Stimulated activated naive CD8-positive, alpha-beta T cell treated with anti-CD3 and anti-CD28 coated beads, Interleukin-15, amount 100 ng/mL, for 72 hours (primary cell): ENCODE measurements around the gene MSANTD1.
A peak's percentile ranks its signal among the peaks of the same experiment; 100 is the strongest.

Source experiments
- ATAC-seq: fragments of 150-1000 bp; cut with Tn5 transposase; 2 replicates; pipeline ENCODE4 v1.10.0; 2021; ENCODE audit warnings: mild to moderate bottlenecking, moderate library complexity
- DNase-seq, 2 donors: peaks; one replicate each; pipeline ENCODE4 v3.0.0; 2021 to 2022
- H3K27ac Mint-ChIP-seq, 2 donors: one replicate each; pipeline ENCODE4 v1.8.0; 2022; ENCODE audit warnings: mild to moderate bottlenecking in 2 of 2, mixed read lengths in 2 of 2, moderate library complexity in 2 of 2
- H3K27me3 Mint-ChIP-seq: one replicate; pipeline ENCODE4 v1.8.0; 2022; ENCODE audit warnings: mixed read lengths
- H3K4me1 Mint-ChIP-seq: one replicate; pipeline ENCODE4 v1.8.0; 2022; ENCODE audit warnings: mild to moderate bottlenecking, mixed read lengths
- H3K4me3 Mint-ChIP-seq, 2 donors: one replicate each; pipeline ENCODE4 v1.8.0; 2022; ENCODE audit warnings: mild to moderate bottlenecking in 2 of 2, mixed read lengths in 2 of 2, moderate library complexity in 1 of 2
- H3K9me3 Mint-ChIP-seq, 2 donors: one replicate each; pipeline ENCODE4 v1.8.0; 2022; ENCODE audit warnings: mixed read lengths in 2 of 2

The MSANTD1 gene

DNA sequence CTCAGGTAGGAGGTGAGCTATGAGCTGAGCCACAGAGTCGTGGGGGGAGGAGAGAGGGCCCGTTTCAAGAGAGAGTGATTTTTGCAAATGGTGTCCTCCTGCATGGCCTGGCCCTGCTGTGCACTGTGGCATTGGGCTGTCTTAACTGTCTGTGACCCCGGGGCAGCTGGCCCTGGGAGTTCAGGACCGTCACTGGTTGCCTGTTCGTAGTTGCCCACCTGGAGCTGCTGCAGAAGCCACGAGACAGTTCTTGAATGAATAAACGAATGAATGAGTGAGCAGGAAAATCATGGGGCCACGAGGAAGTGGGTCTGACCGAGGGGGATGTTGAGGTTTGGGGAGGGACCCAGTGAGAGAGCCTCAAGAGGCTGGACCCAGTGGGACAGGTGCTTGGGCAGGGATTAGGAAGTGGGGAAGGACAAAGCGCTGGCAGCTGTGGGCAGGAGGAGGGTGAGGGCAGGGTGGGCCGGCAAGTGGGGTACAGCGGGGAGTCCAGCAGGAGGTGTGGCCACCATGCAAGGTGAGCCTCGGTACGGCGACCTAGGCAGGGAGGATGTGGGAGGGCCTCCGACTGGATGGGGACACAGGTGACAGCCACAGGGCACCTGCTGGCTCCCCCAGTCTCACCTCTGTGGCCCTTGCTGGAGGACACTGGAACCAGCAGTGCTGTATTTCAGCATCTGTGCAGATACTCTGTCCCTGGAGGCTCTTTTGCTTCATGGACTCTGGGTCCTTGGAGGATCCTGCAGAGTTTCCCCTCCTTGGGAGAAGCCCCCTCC, 54.0 kb downstream of the MSANTD1 start:
- Mint-ChIP-seq H3K27ac (peak overlapping the region; percentile 81 to 95), H3K4me1 (peaks cover 84% of the 10 kb centered on the region), H3K9me3 (peaks cover 6% of the 10 kb centered on the region in 2 donors), H3K4me3 (peak overlapping the region; percentile 82 to 91), H3K27me3 (peaks cover 58% of the 10 kb centered on the region)
- no peak for DNase-seq
- ATAC-seq, result peak; percentile 33

DNA sequence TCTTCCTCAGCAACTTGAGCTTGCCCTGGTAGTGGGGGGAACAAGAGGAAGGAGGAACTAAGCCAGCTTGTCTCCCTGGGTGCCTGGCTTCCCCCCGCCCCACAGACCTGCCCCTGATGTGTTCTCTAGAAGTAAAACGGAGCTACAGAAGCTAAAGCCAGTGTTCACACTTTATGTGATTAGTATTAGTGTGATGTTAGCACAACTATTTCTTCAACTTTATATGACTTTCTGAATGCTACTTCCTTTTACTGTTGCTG, 54.5 kb downstream of the MSANTD1 start:
- Mint-ChIP-seq H3K27me3 (peaks cover 58% of the 10 kb centered on the region), H3K4me3 (peak overlapping the region in 1 of 2 donors; percentile 91), H3K4me1 (peaks cover 89% of the 10 kb centered on the region)

DNA sequence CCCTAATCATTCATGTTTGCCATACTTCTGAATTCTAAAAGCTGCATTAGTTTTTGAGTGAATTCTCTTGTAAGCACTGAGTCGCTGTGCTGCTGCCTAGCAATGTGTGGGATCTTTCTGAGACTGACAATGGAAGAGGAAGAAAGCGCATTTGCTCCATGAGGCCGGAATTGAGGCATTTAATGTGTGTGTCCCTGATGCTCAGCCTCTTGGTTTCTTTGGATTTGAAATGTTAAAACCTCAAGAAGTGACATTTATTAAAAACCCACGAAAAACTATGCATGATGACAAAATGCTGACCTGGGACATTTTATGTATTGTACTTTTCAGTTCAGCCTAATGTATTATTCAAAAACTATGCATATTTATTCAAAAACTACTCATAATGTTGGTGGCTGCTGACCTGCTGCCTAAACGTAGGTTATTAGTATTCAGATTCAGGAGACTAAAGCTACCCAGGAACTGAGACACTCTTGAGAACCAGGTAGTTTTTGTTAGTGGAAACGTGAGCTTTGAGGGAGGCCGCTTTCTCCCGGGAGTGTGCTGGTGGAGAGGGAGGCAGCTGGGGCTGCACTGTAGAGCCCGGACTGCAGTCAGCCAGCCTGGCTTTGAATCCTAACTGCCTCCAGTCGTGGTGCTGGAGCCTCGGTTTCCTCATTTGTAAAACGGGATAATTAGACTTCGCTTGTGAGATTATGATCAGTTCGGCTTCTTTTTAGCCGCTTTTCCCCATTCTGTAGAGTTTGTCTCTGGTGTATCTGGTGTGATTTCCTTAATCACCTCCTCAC, 55.2 kb downstream of the MSANTD1 start:
- no peaks in the 10 kb centered on the region for H3K9me3 Mint-ChIP-seq
- peaks cover 58% of the 10 kb centered on the region for H3K27me3 Mint-ChIP-seq
- ATAC-seq (no peak), DNase-seq (no peak)
- no peak overlapping the region for H3K27ac Mint-ChIP-seq
- peaks cover 91% of the 10 kb centered on the region for H3K4me1 Mint-ChIP-seq
- H3K4me3 Mint-ChIP-seq, result no peak overlapping the region

More for the DNA sequence above, 54.5 kb downstream of the MSANTD1 start:
- DNase-seq (no peak), ATAC-seq (no peak)
- no peak overlapping the region for H3K27ac Mint-ChIP-seq
- H3K9me3 Mint-ChIP-seq, result peaks cover under 1% of the 10 kb centered on the region in 2 donors

DNA sequence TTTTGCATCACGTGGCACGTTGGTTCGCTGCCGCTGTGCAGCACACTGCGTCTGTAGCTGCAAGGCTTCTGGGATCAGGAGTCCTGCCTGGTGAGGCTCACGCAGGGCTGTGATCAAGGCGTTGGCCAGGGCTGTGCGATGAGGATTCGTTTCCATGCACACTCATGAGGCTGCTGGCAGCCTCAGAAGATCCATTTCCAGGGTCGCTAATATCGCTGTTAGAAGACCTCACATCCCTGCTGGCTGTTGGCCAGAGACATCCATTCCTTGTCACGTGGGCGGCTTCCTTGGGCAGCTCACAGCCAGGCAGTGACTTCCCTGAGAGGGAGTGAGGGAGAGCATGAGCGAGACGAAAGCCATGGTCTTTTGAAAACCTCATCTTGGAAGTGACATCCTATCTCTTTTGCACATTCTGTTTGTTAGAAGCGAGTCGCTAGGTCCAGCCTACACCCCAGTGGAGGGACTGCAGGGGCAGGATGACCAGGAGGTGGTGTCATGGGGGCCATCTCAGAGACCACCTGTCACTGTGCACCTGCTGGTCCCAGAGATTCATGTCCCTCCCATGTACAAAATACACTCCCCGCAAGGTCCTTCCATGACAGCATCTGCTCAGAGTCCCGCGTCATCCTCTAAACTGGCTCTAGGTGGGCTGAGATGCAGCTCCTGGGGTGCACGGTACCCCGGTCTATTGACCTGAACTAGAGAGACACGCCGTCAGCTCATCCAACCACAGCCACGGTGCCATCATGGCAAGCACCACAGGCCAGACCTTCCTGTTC, 56.1 kb downstream of the MSANTD1 start:
- peak overlapping the region in 1 of 2 donors; percentile 56 for H3K4me3 Mint-ChIP-seq
- peak overlapping the region in 1 of 2 donors; percentile 94 for H3K27ac Mint-ChIP-seq
- H3K4me1 Mint-ChIP-seq, result peaks cover 85% of the 10 kb centered on the region
- no peak for DNase-seq
- ATAC-seq, result no peak
- H3K9me3 Mint-ChIP-seq, result no peaks in the 10 kb centered on the region
- peaks cover 54% of the 10 kb centered on the region for H3K27me3 Mint-ChIP-seq

DNA sequence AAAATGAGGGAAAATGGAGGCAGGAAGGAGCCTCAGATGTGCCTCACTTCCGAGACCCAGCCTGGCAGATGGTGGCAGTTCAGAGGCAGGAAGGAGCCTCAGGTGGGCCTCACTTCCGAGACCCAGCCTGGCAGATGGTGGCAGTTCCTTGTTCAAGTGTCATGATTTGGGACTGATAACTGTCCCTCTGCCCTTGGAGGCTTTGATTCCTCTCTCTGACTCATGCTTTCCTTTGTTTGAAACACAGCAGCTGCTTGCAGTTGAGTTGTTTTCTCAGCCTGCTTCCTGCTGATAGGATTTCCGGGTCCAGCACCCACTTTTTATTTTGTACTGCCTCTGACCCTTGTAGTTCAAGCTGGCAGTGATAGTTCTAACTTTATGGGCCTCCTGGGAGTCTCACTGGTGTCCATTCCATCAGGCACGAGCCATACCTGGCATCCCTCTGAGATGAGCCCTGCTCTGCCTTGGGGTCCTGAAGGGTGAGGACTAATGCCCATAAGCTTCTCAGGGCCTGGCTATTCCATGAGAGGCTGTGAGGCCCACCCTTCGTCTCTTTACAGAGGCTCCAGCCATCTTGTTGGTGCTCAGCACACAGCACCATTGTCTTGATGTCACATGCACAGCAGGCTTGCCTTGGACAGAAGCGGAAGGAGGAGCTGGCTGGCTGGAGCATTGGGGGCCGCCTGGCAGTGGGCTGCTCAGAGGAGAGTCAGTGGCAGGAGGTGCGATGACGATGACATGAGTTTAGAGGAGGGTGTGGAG, 56.8 kb downstream of the MSANTD1 start:
- Mint-ChIP-seq H3K27ac (peak overlapping the region in 1 of 2 donors; percentile 94), H3K4me3 (peak overlapping the region in 1 of 2 donors; percentile 56), H3K4me1 (peaks cover 81% of the 10 kb centered on the region), H3K27me3 (peaks cover 50% of the 10 kb centered on the region), H3K9me3 (no peaks in the 10 kb centered on the region)
- ATAC-seq (no peak), DNase-seq (no peak)
